ENCODE measurements around the gene TPMT.
A peak's percentile ranks its signal among the peaks of the same experiment; 100 is the strongest.
"Not testable (repeated sequence)": the region's sequence is repeated elsewhere in the genome, so short reads cannot be mapped to it uniquely, and the experiment has no call there.

Gene TPMT

GRCh38 chr6:18155150-18155863 is 430 bp upstream of the TPMT start, which contains the start of gene KDM1B:
Gene KDM1B, plus strand, starts transcription at chr6:18155422. Its CDS starts 4,474 bp downstream, at chr6:18159896.
- peak; percentile 84 for DNase-seq

DNA sequence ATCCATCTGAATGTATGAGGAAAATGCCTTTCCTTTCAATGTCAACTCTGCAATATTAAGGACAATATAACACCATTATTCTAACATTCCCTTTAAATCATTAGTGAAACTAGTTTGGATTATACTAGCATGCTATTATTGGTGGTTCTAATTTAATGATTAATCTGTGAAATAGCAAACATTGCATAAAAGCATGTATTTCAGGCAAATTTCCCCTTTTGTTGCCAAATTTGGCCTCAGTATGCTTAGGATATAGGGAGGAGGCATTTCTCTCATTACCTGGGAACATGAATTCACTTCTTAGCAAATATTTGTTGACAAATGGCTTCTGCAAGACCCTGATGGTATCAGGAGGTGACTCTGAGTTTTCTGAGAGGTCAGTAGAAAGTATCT is 1.6 kb downstream of the TPMT start:
- no peak for DNase-seq

DNA sequence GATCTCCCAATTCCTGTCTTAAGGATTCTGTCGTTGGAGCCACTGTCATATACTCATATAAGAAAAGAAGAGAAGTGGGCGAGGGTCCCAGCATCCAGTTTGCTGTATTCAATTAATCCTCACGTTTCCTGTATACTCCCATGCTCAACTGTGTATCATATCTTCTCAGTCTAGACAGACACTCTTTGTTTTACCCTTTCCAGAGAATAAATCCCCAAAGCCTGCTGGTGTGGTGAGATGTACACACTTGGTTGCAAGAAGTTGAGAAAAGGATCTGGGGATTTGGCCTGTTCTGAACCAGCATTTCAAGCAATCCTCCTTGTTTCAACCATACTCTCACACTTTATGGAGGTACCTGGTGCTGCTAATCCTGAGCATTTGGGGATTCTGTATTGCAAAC is 3.1 kb downstream of the TPMT start:
- no peak for DNase-seq

DNA sequence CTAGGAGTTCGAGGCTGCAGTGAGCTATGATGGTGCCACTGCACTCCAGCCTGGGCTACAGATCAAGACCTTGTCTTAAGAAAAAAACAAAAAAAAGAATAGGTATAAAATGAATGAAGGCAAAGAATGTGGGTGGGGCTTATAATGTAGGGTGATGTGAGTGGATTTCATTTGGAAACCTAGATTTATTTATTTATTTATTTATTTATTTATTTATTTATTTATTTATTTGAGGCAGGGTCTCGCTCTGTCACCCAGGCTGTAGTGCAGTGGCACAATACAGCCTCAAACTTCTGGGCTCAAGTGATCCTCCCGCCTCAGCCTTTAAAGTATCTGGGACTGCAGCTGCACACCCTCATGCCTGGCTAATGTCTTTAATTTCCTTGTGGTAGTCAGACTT is 3.5 kb downstream of the TPMT start:
- DNase-seq: not testable (repeated sequence)

DNA sequence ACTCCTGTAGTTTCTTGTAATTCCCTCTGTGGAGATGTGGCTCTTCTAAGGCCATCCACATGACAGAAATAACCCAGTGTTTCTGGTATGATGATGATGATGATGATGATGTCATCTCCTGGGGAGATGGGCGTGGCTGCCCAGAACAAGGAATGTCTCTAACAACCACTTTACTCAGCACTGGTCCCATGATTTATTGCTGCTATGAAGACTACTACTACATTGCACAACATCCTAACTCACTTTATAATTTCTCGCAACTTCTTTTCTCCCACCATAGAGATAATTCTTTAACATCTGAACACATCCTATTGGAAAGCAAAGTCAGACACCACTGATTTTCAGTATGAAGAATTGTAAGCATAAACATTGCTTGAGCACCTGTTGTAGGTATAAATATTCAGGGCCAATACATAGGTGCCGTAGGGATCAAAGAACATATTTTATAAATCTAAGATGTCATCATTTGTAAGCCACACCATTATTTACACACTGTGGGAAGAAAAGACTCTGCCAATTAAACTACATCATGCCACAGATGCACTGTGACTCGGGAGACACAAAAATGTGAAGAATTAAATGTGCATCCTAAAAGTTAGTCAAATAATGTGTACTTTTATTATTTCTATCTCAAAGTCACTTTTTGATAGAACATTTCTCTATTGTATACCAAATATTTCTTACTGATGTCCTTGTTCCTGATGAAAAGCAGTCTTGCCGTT is 6.4 kb downstream of the TPMT start:
- DNase-seq: no peak

DNA sequence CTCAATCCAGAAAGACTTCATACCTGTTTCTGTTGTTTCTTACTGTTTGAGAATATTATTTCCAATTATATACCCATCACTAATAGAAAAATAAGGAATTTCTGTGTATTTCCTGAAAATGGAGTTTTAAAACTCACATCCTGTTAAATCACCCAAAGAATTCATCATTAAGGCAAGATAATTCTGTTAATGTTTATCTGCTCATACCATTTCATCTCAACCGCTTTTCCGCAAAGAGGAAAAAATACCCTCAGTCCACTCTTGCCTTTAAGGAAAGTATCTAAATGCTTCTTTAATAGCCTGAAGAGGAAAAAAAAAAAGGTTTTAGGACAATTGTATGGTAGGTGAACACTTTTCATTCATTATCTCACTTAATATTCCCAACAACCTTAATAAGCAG is 7.3 kb downstream of the TPMT start:
- no peak for DNase-seq

DNA sequence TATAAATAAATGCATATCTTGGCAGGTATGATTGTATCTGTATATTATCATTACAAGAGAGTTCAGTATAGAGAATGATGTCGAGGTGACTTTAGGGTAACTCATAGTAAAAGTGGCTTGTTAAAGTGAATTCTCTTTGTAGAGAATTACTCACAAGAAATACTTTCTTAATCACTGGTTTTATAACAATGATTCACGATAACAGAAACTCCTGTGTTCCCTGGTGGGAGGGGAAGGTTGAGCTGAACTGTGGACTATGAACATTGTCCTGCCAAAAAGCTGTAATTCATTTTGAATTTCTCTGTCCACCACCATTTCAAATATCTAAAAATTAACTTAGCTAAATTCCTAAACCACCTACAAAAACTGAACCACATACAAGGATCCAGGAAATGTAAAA is 7.7 kb downstream of the TPMT start:
- DNase-seq: no peak

- DNase-seq: no peak
Observed at GRCh38 chr6:18142591-18142861, 12.4 kb downstream of the TPMT start.

DNA sequence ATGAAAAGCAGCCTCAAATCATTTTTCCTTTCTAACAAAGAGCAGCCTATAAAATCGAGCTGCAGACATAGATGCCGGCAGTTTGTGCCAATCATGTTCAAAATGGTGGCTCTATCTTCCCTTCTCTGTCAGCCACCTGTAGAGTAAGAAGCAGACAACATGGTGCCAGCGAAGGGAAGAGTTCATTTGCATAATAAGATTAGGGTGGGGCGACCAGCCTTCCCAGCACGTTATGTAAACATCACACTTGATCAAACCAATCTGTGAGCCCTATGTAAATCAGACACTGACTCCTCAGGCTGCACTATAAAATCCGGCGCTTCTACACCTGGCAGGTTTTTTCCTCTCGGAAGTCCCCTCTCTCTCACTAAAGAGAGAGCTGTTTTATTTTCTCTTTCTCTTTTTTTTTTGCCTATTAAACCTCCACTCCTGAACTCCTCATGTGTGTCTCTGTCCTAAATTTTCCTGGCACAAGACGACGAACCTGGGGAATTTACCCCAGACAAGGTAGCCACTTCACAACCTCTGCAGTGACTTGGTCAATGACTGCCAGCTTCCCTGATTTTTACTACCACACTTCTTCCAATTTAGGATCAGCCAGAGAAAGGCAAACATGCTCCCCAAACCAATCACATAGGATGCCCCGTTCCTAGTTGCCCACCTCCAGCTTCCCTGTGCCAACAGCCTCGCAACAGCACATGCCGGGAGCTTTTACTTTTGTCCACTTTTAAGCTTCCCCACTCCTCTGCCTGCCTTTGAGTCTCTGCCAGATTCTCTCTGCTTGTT is 12.9 kb downstream of the TPMT start:
- peak; percentile 21 for DNase-seq

DNA sequence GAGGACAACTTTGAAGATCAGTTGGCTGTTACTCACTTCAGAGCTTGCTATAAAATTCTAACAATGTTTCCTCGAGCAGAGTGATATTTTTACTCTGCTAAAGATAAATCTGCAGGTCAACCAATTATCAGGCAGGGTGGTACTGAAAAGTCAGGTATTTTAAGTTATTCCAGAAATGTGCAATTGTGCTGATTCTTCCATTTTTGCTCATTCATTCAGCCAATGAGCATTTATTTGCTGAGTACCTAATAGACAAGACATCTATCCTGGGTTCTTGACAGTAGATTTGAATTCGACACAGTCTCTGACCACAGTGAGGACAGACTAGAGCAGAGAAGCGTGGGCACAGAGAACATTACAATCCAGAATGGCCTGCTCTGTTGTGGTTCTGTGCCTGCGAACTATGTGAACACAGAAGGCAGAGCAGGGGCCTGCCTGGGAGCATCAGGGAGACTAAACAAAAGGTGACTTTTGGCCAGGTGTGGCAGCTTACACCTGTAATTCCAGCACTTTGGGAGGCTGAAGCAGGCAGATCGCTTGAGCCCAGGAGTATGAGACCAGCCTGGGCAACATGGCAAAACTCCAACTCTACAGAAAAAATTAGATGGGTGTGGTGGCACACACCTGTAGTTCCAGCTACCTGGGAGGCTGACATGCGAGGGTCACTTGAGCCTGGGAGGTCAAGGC is 14.8 kb downstream of the TPMT start:
- no peak for DNase-seq

DNA sequence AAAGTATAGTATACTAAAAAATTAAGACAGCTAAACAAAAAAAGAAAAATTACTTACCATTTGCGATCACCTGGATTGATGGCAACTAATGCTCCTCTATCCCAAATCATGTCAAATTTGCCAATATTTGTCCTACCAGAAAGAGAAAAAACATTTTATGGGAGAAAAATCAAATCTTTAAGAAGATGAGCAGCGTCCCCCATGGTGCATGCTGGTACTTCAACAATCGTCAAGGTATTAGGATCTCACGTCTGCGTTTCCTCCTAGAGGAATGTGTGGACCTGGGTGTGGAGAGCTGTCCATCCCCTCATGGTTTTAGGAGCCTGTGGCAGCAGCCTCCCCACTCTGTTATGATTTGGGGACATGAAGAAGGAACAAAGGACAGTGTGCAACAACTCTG is 16.0 kb downstream of the TPMT start:
- DNase-seq: no peak

DNA sequence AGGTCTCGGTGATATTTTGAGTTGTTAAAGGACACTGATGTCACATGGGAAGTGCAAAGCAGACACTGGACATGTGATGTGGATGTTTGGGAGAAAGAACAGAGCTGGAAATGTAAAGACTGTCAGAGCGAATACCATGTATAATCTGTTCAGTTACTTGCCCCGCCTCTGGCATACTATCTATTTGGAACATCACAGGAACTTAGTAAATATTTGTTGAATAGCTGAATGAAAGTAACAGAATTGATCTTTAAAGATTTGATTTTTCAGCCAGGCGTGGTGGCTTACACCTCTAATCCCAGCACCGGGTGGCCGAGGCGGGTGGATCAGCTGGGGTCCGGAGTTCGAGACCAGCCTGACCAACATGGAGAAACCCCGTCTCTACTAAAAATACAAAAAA is 18.6 kb downstream of the TPMT start:
- no peak for DNase-seq

DNA sequence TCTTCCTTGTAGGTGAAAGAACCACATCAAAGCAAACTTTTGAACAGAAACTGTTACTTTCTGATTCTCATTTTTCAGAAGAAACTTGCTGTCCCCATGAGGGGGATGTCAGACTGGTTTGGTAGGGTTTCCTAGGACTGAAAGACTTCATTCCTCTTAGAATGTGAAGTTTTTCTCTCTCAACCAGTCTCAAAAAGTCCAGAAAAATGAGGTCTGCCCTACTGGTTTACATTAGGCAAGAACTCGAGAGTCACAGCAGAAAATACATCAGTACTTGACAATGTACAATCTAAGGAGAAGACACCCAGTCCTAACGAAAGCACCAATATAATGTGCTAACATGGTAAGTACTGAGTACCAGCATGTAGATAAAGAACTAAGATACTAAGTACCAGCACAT is 19.7 kb downstream of the TPMT start:
- no peak for DNase-seq

DNA sequence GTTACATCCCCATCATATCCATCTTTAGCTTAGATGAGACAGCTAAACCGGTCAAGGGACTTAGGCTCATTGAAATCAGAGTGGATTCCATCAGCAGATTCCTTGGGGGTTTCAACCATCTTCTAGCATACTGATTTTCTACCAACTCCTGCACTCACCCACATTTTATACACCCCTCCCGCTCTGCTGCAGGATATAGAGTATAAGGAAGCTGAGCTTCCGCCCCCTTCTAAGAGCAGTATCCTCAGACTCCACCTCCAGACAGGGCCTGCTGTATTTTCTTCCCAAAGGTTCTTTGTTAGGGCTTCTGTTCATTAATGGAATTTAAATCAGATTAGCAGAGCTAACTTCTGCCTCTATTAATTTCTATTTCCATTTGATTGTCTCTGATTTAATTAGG is 22.5 kb downstream of the TPMT start:
- DNase-seq: no peak

- DNase-seq: no peak
Observed at GRCh38 chr6:18126121-18126520, 28.8 kb downstream of the TPMT start.

DNA sequence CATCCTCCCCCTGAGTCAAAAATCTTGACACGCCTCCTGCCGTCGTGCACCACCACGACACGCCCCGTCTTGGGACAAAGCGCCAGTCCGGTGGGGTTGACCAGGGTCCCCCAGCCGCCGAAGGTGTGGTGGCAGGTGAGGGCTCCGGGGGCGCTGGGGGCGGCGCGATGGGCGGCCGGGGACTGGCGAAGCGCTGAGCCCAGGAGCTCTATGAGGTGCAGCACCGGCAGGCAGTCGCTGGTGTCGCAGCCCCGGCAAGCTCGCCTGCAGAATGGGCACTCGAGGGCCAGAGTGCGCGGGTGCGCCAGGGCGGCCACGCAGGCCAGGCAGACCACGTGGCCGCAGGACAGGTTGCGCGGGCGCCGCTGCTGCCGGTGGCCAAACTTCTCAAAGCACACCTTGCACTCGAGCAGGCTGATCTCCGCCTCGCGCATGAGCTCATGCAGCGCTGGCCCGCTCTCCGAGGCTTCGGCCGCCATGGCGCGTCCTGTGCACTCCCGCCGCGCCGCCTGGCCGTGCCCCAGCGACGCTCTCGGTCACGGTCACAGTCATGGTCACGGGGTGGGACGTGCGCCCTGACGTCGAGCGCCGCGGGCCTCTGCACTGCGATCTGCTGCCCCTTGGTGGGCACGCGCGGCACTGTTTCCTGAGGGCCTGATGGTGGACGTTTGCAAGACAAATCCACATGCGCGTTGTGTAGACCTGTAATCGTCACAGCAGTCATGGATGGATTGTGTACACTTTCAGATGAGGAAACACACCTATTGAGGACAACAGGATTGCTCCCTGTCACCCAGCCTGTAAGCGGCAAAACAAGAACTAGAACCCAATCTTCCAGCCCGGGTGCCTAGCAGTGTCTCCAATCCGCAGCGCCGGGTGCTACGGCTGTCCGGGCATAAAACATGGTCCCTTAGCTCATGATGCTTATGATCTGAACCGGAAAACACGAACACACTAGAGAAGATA is 32.5 kb downstream of the TPMT start, which contains the start of gene NHLRC1:
NHLRC1 (minus strand) TSS at position 550 of the 966 bp plus-strand sequence; CDS start at position 479, 71 bp downstream.
- DNase-seq: no peak

- no peak for DNase-seq
Observed at GRCh38 chr6:18121580-18122127, 33.2 kb downstream of the TPMT start.

- no peak for DNase-seq
Observed at GRCh38 chr6:18119236-18119635, 35.6 kb downstream of the TPMT start.

GRCh38 chr6:18118330-18118729 is 36.5 kb downstream of the TPMT start:
- DNase-seq: no peak

DNA sequence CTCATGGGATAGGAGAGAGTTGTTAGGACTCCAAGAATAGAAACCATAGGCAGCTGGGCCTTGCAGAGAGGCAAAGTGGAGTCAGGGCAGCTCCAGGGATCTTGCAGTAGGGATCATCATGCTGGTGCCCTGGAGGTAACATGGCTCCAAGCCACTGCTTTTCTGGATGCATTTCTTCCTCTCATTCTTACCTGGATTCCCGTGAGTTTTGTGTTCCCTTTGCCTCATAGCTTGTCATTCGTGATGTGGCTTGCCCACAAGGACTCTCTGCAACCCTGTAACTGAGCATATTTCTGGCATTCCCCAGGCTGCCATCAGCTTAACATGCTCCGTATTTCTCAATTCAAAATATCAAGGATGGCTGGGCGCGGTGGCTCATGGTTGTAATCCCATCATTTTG is 37.7 kb downstream of the TPMT start:
- no peak for DNase-seq

DNA sequence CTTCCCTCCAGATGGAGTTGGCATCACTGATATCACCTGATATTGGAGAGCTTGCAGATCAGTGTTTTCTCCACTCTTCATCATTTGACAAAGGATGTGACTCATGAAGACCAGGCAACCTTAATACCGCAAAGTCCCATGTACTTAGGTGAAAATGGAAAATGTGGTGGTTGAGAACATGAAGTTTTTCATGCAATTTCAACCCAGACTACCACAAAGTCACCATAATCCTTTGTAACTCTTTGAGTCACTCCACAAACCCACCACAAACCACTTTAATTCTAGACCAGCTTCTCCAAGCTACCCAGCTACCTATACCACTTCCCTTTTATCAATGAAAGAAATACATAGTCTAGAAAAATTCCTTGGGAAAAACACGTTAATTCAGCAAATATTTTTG is 39.5 kb downstream of the TPMT start:
- DNase-seq: no peak

DNA sequence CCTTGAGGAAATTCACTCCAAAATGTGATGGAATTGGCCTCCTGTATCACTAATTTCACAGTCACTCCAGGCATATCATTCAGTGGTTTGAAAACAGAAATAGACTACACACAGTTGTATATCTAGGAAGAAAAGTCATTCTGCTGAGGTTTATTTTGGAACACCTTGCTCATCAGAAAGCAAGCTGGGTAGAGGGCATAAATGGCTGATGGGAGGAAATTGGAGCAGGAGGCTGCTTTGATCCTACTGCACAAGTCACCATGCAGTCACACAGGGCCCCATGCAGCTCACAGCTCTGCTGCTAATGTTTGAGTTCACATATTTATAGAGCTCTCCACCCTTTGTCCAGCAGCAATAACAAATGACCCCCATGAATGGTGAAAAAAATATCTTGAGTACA is 44.7 kb downstream of the TPMT start:
- no peak for DNase-seq
